GM12878 (cell line): ENCODE results near the gene TTC33.

Experiments
- CTCF ChIP-seq, 3 experiments: IDR thresholded peaks in 2 of 3; conservative IDR thresholded peaks in 1 of 3; 2 replicates each; pipeline ENCODE4 v1.5.1; 2011; ENCODE audit warnings: low read depth in 3 of 3, low read length in 3 of 3, mild to moderate bottlenecking in 3 of 3, control low read depth in 2 of 3, moderate library complexity in 2 of 3, inconsistent platforms in 1 of 3, mixed read lengths in 1 of 3; ENCODE audit not compliant: control insufficient read depth in 2 of 3, insufficient read depth in 1 of 3; ENCODE audit errors: extremely low read depth in 1 of 3
- IKZF1 ChIP-seq: fragments of 450-650 bp; conservative IDR thresholded peaks from 2 replicates; pipeline ENCODE4 v1.6.1; 2017; ENCODE audit warnings: antibody characterized with exemption, mild to moderate bottlenecking
- ZBTB4 ChIP-seq: fragments of 450-650 bp; formaldehyde crosslinking; IDR thresholded peaks from 2 replicates; pipeline ENCODE4 v1.4.0; 2022; ENCODE audit warnings: mild to moderate bottlenecking, moderate library complexity

GRCh38 chr5:40653221-40654022 is 102.3 kb downstream of the TTC33 start:
- TF ChIP-seq ZBTB4 (CRISPR knock-in tag) (no peak), CTCF (IDR thresholded peaks at IDR 0.05 in 2 of 3, conservative IDR thresholded peaks at IDR 0.05 in 1 of 3; ENCODE audit: control insufficient read depth in 2 of 3, extremely low read depth in 1 of 3, insufficient read depth in 1 of 3, low read depth in 3 of 3, low read length in 3 of 3) (no peak), IKZF1 (no peak)
